ENCODE measurements around the gene CWC15.

GRCh38 chr11:94922321-94923003 lies 50.9 kb downstream of the CWC15 start:
- no peak for TF ChIP-seq POLR2A (IDR thresholded peaks at IDR 0.05)
- no peak for TF ChIP-seq CTCF (IDR thresholded peaks at IDR 0.05)

All from gastroesophageal sphincter (tissue), 3 donors.